ENCODE results near the gene RNF207. TPM values are rescaled to one million over a fixed set of nuclear protein-coding genes. Genes with fewer than 3 reads are reported as not detected.
A peak's percentile ranks its signal among the peaks of the same experiment; 100 is the strongest.

RNF207 gene
- total RNA-seq, 1 donor from 2014 or later = 0.86 TPM

DNA sequence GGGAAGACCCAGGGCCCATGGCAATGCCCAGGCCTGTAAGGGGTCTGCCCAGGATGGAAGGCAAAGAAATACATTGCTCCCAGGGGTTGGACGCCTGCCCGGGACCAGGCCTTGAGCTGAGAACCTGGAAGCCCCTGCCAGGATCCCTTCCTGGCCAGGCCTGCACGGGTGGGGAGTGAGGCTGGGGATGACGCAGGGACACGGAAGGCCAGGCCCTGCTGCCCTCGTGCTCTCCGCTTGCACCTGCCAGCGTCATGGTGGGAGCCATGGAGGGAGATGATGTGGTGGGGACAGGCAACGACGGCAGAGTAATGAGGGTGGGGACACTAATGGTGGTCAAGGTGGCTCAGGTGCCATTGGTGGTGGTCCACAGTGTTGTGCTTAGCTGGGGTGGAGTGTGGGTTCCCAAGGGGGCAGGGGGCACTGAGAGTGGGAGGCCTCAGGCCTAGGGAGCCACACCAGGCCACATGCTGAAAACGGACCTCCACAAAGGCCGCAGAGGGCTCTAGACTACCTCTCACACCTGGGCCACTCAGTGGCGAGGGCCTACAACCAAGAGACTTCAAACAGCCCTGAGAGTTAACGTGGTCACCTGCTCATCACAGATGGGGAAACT is 42.4 kb downstream of the RNF207 start:
- no peak for DNase-seq (ENCODE audit: low read depth)

- DNase-seq (ENCODE audit: low read depth) = no peak
Observed at GRCh38 chr1:6248932-6249738, 43.2 kb downstream of the RNF207 start.

GRCh38 chr1:6249739-6250689 is 44.1 kb downstream of the RNF207 start:
- no peak for DNase-seq (ENCODE audit: low read depth)

GRCh38 chr1:6251233-6251632 is 45.3 kb downstream of the RNF207 start:
- DNase-seq (ENCODE audit: low read depth) = no peak

GRCh38 chr1:6251681-6252373 is 45.9 kb downstream of the RNF207 start:
- DNase-seq (ENCODE audit: low read depth) = no peak

GRCh38 chr1:6252374-6252710 is 46.4 kb downstream of the RNF207 start:
- no peak for DNase-seq (ENCODE audit: low read depth)

- no peak for DNase-seq (ENCODE audit: low read depth)
Observed at GRCh38 chr1:6253380-6253779, 47.5 kb downstream of the RNF207 start.

DNA sequence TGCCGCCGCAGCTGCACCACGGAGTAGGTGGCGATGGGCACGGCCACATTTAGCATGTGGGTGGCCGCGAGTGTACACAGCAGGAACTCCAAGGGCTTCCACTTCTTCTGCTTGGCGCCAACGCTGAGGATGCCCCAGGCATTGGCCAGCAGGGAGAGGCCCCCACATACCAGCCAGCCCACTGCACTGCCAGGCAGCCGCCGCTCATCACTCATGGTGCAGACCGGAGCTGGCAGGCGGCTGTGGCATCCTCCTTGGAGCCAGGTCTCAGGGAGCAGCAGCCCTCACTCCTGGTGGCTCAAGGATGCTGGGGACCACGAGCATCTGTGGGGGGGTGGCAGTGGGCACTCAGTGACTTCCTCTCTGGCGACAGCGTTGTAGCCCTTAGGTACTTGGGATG is 48.8 kb downstream of the RNF207 start:
- no peak for DNase-seq (ENCODE audit: low read depth)

GRCh38 chr1:6256645-6257044 is 50.7 kb downstream of the RNF207 start:
- DNase-seq (ENCODE audit: low read depth) = no peak

DNA sequence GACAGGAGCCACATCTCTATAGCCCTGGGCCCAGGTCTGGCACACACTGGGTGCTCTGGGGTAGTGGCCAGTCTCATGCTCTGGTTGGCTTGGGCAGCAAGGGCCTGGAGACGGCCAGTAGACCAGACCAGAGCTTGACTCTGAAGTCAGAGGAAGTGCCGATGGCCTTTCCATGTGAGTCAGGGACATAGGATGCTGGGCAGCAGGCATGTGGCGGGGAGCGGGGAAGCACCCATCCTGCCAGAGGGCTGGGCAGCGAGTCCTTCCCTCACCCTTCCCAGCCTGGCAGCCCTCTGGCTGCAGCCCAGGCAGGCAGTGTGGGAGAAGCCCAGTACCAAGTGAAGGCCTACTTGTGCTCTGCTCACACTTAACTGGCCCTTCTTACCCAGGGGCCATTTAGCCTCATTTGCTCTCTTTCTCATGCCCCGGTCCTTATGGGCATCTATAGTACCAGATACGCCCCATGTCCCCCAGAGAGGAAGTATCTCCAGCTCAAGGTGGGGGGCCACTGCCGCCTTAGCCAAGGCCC is 51.7 kb downstream of the RNF207 start:
- DNase-seq (ENCODE audit: low read depth) = peak; percentile 74

- no peak for DNase-seq (ENCODE audit: low read depth)
Observed at GRCh38 chr1:6258675-6259074, 52.8 kb downstream of the RNF207 start.

GRCh38 chr1:6259491-6260362 is 53.8 kb downstream of the RNF207 start:
- peak; percentile 91 for DNase-seq (ENCODE audit: low read depth)

DNA sequence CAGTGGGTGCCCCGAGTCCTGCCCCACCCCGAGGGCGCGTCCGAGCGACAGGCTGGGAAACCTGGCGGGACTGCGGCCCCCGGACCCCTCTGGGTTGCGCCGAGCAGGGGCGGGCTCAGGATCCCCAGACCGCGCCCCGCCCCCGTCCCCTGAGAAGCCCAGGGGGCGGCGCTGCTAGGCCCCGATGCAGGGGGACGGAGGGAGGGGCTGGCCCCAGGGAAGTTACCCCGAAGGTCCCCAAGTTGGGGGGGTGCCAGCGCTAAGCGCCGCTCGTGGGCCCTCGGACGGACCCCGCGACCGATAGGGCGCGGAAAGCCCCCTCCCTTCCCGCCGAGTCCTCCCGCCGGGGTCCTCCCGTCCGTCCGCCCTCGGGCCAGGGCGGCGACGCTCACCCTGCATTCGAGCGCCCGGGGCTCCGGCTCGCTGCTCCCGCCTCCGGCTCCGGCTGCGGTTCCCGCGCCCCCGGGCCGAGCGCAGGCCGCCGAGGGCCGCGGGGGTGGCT is 54.6 kb downstream of the RNF207 start:
- DNase-seq (ENCODE audit: low read depth) = peak; percentile 71

- peak; percentile 80 for DNase-seq (ENCODE audit: low read depth)
Observed at GRCh38 chr1:6260961-6261614, 55.2 kb downstream of the RNF207 start, which contains the start of gene GPR153. TSS of gene GPR153 (minus strand) at chr1:6261098. CDS start at chr1:6254905, 6,193 bp downstream.

GRCh38 chr1:6261615-6261995 is 55.7 kb downstream of the RNF207 start:
- DNase-seq (ENCODE audit: low read depth) = peak; percentile 97

- DNase-seq (ENCODE audit: low read depth) = no peak
Observed at GRCh38 chr1:6262555-6263420, 56.9 kb downstream of the RNF207 start.

DNA sequence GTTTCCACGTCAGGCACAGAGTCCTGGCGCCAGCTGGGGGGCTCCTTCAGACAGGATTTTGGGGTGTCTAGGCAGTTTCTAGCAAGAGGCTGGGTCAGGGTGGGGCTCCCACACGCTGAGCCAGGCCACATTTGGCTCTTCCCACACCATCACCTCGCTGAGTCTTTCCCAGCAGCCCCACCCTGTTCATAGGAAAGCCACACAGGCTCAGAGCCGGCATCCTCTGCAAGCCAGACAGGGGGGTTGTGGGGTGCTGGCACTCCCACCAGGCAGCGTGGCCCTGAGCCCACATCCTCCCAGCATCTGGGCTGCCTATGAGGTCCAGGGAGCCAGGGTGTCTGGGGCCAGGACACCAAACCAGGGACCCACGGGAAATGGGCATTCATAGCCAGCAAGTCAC is 57.8 kb downstream of the RNF207 start:
- DNase-seq (ENCODE audit: low read depth) = no peak

DNA sequence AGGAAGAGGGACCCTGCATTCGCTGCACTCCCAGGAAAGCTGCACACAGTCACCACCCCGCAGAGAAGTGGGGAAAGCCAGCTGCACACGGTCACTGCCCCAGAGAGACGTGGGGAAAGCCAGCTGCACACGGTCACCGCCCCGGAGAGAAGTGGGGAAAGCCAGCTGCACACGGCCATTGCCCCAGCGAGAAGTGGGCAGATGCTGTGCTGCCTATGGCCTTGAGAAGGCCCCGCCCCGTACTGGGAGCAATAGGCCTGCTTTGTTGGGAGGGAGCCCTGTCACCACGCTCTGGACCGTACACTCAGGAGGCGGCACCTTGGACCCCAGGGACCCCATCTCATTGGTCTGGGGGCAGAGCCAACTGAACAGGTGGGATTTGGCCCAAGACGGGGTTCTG is 59.2 kb downstream of the RNF207 start:
- DNase-seq (ENCODE audit: low read depth) = no peak
